HG03060 (cell line): Measurements from ENCODE around the gene C3.
"Not testable (repeated sequence)": the region's sequence is repeated elsewhere in the genome, so short reads cannot be mapped to it uniquely, and the experiment has no call there.

Source experiments
- ATAC-seq: cut with Tn5 transposase; IDR thresholded peaks from one replicate; pipeline ENCODE4 v1.9.1; 2021; ENCODE audit warnings: low read depth, moderate number of reproducible peaks; ENCODE audit not compliant: unreplicated experiment

The C3 gene

DNA sequence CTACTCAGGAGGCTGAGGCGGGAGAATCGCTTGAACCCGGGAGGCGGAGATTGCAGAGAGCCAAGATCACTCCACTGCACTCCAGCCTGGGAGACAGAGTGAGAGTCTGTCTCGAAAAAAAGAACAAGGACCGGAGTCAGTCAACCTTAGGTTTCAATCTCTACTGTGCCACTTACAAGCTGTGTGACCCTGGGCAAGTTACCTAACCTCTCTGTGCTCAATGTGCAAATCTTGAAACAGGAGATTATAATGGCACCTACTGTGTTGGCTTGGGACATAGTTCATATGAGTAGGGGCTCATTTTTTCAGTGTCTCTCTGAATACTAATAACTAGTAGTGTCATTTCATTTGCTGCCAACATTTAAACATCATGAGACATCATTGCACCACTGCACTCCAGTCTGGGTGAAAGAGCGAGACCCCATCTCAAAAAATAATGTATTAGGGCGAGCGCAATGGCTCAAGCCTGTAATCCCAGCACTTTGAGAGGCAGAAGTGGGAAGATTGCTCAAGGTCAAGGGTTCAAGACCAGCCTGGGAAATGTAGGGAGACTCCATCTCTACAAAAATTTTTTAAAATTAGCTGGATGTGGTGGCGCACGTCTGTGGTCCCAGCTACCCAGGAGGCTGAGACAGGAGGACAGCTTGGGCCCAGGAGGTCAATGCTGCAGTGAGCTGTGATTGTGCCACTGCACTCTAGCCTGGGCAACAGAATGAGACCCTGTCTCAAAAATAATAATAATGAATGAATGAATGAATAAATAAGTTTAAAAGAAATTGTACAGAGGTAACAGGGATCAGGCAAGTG is 5.5 kb downstream of the C3 start:
- ATAC-seq = no peak

DNA sequence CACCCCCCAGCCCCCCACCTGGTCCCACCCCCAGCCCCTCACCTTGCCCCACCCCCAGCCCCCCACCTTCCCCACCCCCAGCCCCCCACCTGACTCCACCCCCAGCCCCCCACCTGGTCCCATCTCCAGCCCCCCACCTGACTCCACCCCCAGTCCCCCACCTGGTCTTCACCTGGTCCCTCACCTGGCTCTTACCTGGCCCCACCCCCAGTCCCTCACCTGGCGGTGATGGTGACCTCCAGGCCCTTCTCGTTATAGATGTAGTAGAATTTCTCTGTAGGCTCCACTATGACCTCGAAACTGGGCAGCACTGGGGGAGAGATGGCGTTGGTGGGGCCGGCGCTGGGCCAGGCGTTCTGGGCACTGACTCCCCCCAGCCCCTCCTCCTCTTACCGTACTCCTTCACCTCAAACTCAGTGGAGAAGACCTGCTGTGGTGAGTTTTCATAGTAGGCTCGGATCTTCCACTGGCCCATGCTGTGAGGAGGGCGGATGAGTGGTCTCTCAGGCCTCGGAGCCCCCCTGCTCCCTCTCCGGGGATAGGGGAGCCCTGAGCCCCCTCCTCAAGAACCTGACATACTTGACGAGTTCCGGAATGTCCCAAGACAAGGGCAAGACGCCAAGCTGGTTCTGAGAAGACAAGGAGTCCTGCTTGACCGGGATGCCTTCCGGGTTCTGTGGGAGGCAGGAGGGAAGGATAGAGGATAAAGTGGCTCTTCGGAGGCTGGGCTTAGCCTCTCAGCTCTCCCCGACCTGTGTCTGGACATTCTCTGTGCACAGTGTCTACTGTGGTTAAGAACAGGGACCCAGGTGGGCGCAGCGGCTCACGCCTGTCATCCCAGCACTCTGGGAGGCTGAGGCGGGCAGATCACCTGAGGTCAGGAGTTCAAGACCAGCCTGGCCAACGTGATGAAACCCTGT is 6.4 kb downstream of the C3 start:
- no peak for ATAC-seq

DNA sequence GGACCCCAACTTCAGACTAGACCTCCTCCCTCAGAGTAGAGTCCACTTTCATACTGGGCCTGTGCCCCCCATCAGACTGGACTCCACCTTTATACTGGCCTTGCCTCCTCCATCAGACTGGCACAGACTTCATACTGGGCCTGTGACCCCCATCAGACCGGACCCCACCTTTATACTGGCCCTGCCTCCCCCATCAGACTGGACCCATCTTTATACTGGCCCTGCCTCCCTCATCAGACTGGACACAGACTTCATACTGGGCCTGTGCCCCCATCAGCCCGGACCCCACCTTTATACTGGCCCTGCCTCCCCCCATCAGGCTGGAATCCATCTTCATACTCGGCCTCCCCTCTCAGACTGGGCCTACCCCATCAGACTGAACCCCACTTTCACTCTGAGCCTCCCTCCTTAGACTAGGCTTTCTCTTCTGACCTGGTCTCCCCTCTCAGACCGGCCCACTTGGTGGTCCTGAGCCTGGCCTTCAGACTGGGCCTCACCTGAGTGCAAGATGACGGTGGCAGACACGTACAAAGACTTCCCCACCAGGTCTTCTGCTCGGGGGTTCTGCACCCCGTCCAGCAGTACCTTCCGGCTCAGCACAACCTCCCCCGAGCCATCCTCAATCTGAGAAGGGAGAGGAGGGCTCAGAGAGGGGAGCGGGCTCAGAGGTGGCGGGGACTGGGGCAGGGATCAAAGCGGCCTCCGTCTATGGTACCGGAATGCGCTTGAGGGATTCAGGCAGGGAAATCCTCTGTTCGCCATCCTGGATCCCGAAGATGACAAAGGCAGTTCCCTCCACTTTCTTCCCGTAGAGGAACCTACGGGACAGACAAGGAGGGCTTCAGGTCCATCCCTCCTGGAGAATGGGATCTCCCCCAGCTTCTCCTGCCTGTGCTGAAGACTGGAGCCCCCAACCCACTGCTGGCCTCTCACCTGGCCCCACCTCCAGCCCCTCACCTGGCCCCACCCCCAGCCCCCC is 7.5 kb downstream of the C3 start:
- ATAC-seq = no peak

DNA sequence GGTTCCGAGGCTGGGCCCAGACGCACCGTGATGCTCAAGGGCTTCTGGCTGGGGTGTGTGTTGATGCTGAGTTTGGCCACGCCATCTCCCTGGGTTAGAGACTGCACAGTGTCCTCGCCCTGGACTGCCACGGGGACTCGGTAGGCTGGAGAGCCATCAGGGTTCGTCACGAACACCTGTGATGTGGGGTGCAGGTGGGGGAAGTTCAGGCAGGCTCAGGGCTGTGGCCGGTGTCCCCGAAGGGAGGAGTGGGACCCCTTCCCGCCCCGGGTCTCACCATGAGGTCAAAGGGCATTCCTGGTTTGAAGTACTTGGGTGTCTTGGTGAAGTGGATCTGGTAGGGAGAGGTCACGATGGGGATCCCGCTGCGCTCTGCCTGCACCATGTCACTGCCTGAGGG is 8.2 kb downstream of the C3 start:
- ATAC-seq = no peak

DNA sequence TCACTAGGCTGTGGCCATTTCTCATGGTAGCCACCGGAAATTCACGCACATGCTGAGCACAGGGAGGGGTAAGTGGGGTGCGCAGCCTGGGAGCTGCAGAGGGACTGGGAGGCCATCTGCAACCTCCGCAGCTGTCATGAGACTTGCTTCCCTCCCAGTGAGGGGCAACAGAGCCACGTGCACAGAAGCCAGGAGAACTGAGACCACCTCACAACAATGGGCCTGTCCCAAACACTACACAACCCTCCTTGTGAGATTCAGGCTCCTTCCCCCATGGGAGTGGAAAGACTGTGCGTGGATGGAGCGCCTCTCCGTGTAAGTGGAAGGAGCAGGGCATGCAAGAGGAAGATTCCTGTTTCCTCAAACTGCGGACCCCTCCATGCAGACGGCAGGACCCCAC is 8.8 kb downstream of the C3 start:
- no peak for ATAC-seq

DNA sequence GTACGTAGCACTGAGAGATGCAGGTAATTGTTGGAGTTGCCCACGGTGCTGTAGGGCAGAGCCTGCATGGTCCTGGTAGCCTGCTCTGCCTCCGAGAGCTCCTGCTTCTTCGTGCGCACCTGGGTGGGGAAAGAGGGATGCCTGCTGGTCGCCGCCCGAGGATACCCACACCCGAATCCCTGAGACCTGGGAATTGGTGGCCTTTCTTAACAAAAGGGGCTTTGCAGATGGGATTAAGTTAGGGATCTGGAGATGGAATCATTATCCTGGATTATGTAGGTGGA is 9.4 kb downstream of the C3 start:
- no peak for ATAC-seq

DNA sequence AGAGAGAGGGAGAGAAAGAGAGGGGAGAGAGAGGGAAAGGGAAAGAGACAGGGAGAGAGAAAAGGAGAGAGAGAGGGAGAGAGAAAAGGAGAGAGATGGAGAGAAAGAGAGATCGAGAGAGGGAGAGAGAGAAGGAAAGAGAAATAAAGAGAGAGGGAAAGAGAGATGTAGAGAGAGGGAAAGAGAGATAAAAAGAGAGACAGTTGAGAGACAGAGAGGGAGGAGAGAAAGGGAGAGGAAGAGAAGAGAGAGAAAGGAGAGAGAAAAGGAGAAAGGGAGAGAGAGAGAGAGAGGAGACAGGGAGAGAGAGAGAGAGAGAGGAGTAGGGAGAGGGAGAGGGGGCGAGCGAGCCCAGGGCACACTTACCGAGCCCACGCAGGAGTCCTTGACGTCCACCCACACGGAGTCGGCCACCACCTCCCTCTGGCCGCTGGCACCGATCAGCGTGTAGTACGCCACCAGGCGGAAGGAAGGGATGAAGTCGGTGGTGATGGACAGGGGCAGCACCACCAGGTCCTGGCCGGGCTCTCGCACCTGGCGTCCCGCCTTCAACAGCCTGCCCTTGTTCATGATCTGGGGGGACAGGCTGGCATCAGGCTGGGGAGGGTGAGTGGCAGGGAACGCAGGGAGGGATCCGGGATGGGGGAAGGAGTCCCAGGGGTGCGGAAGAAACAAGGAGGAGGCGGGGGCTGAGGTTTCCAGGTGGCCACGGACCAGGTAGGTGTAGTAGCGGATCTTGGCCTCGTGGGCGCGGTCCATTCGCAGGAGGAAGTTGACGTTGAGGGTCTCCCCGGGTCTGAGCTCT is 10.0 kb downstream of the C3 start:
- no peak for ATAC-seq

DNA sequence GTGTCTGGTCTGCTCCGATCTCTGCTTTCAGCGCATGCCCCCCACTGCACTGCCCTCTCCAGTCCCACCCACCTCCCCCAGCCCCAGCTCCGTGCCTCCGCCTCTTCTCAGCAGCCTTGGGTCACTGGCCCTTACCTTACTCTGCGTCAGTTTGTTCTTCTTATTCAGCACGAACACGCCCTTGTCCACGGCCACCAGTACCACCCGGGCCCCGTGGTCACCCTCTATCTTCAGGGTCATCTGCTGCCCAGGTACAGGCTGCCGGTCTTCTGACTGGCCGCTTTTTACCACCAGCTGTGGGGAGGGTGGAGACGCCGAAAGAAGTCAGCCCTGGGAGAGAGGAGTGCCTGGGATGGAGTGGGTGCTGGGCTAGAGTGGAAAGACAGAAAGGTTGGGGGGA is 10.9 kb downstream of the C3 start:
- no peak for ATAC-seq

DNA sequence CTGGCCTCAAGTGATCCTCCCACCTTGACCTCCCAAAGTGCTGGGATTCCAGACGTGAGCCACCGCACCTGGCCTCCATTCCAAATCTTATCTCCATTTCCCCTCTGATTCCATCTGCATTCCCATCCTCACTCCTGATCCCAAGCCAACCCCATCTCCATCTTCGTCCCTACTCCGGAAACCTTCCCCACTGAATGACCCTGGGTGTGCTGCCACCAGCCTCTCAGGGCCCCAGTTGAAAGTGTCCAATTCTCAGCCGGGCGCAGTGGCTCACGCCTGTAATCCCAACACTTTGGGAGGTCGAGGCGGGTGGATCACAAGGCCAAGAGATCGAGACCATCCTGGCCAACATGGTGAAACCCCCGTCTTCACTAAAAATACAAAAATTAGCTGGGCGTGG is 11.5 kb downstream of the C3 start:
- not testable (repeated sequence) for ATAC-seq

DNA sequence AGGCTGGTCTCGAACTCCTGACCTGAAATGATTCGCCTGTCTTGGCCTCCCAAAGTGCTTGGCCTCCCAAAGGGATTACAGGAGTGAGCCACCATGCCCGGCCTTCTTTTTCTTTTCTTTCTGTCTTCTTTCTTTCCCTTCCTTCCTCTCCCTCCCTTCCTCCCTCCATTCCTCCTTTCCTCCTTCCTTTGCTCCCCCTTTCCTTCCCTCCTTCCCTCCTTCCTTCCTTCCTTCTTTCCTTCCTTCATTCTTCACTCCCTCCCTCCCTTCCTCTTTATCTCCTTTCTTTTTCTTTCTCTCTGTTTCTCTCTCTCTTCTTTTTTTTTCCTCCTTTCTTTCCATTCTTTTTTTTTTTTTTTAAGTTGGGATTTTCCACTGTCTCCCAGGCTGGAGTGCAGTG is 12.1 kb downstream of the C3 start:
- no peak for ATAC-seq

DNA sequence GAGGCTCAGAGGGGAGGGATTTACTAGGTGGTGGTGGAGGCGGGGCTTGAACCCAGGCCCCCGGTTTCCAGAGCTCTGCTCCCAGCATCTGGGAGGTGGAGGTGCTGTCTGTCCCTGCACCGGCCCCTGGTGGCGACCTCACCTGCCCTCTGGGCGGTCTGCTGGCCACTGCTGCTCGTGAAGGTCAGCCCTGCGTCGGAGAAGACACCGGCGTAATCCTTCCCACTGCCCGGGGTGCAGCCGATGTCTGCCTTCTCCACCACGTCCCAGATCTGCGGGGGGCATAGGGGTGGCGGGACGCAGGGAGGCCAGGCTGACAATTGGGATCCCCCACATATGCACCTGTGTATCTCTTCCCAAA is 12.8 kb downstream of the C3 start:
- no peak for ATAC-seq

DNA sequence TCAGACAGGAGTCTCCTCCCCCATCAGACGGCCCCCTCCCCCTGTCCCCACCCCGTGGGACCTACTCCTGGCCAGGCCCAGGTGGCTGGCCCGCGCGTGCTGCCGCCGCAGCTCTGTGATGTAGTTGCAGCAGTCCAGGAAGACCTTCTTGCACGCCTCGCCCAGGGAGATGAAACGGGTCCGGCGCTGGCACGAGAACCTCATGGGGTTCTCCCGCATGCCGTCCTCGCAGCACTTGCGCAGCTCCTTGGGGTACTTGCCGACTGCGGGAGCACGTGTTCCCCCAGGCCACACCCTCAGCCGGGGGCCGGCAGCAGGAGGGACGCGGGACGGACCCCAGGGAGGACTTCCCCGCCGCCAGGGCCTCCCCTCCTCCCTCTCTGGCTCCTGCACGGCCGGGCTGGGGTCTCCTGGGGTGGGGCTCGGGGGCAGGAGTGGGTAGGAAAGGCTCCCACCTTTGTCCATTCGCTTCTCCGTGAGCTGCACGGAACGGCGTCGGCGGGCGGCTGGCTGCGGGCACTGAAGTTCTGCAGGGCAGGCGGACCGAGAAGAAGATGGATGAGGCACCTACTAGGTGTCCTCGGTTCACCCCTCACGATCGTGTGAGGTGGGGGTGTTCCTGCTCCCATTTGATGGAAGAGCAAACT is 13.3 kb downstream of the C3 start:
- no peak for ATAC-seq

DNA sequence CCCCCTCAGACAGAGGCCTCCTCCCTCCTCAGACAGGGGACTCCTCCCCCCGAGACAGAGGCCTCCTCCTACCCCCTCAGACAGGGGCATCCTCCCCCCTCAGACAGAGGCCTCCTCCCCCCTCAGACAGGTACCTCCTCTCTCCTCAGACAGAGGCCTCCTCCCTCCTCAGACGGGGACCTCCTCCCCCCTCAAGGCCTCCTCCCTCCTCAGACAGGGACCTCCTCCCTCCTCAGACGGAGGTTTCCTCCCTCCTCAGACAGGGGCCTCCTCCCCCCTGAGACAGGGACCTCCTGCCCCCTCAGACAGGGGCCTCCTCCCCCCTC is 13.9 kb downstream of the C3 start:
- no peak for ATAC-seq

DNA sequence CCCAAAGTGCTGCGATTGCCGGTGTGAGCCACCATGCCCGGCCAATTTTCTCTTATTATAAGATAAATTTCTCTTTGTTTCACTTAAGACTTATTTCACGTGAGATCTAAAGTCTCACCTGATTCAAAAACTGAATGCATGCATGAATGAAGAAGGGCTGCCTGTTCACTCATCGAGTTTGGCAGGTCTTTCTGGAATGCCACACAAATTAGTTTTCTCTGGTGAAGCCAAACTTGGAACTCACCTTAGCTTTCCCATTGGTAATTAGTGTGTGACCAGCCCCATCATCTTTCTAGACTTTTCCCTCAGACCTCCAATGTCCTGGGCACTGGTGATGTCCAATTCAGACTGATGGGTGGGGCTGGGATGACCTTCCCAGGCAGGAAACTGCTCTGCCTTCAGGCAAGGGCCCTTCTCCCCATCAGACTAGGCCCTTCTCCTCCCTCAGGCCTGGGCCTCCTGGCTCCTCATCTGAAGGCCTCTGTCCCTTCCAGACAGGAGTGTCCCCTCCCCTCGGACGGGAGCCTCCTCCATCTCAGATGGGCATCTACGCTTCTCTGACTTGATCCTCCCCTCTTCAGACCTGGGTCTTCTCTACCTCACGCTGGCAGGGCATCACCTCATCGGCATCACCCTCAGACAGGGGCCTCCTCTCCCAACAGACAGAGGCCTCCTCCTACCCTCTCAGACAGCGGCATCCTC is 14.4 kb downstream of the C3 start:
- no peak for ATAC-seq

DNA sequence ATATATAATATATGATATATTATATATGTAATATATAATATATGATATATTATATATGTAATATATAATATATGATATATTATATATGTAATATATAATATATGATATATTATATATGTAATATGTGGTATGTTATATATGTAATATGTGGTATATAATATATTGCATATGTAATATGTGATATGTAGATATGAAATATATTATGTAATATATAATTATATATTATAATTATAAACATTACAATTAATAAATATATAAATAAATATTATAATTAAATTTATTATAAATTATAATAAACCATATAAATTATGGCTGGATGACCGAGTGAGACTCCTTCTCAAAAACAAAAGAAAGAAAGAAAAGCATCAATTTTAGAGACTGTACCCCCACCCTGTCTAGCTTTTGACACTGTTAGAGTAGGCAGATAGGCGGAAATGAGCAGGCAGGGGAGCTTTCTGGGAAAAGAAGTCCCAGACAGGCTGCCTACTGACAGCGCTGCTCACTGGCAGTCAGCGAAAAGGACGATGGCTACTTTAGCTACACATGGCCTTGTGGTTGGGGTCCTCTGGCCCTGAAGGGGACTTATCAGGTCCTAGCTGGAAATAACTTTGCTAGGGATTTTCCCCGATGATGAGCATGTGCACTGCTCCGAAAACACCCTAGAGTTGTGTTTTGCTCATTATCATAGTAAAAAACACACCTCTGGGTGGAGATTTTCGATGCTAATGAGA is 19.7 kb downstream of the C3 start:
- no peak for ATAC-seq

DNA sequence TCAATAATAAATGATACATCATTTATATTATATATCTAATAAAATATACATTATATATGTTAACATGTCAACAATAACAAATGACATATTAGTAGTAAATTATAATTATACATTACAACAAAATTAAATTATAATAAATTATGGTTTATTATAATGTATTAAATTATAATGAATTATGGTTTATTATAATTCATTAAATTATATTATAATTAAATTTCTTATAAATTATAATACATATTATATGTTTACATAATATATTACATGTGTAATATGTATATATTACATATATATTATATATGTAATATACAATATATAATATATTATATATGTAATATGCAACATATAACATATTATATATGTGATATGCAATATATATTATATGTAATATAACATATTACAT is 20.5 kb downstream of the C3 start:
- no peak for ATAC-seq

DNA sequence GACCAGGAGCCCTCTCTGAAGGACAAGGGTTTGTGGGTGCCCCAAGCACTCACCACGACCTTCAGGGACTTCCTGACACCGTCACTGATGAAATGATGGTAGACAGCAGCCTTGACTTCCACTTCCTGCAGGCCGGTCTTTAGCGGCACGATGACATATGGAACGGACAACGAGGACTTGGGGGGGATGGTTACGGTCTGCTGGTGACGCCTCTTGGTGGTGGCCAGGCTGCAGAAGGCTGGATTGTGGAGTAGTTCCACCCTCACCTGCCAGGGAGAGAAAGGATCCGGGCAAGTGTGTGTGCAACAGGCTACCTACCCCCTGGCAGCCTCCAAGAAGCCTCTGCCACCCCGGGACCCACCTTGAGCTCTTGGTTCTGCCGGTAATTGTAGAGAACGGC is 23.2 kb downstream of the C3 start:
- no peak for ATAC-seq

DNA sequence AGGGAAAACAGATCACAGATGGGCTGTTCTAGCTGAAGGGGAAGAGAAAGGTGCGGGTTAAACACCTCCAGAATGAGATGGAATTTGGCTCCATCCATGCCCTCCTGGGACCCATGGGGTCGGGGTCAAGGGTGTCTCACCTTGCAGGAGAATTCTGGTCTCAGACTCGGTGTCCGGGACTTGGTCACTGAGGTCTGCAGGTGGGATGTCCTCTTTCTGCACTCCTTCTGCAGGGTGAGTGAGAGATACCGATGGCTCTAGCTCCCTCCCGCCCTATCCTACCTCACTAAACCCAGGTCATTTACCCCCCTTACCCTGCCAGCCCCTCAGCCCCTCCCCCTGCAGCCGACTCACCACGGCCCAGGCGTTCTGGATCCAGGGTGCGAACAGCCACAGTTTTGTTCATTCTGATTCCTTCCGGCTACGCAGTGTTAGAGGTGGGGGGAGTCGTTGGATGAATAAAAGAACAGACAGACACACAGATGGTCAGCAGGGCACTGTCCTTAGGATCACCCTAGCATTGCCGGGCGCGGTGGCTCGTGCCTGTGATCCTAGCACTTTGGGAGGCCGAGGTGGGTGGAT is 24.1 kb downstream of the C3 start:
- ATAC-seq = no peak
